SK-N-MC (cell line): ENCODE results near the gene ACOT8.

Experiments used
- EZH2 ChIP-seq: fragments of 200-600 bp; sonication (generic); IDR thresholded peaks from one replicate; pipeline ENCODE4 v1.6.1; 2017; ENCODE audit warnings: antibody characterized with exemption
- FOXP2 ChIP-seq: optimal IDR thresholded peaks from 2 replicates; pipeline ENCODE3; 2011; ENCODE audit warnings: mild to moderate bottlenecking, moderate library complexity; ENCODE audit not compliant: insufficient read depth; ENCODE audit errors: extremely low read length, control extremely low read depth
- POLR2AphosphoS5 ChIP-seq: IDR thresholded peaks from 2 replicates; pipeline ENCODE4 v1.6.1; 2012; ENCODE audit warnings: mild to moderate bottlenecking, low read depth, low read length, borderline replicate concordance

- no peak for TF ChIP-seq EZH2
- TF ChIP-seq POLR2AphosphoS5: no peak
- no peak for TF ChIP-seq FOXP2
These were observed 15.4 kb upstream of the ACOT8 start for GRCh38 chr20:45872626-45873025.
